GM18861 (cell line): ENCODE data around the gene MAFG.

ENCODE experiments used
- ATAC-seq: cut with Tn5 transposase; IDR thresholded peaks from one replicate; pipeline ENCODE4 v1.9.1; 2021; ENCODE audit not compliant: unreplicated experiment

MAFG gene

GRCh38 chr17:81909966-81910839 is 17.3 kb downstream of the MAFG start:
- ATAC-seq, result no peak

GRCh38 chr17:81909231-81909630 is 18.3 kb downstream of the MAFG start:
- ATAC-seq, result no peak

- no peak for ATAC-seq
These were observed 18.7 kb downstream of the MAFG start for GRCh38 chr17:81908793-81909192.

- ATAC-seq, result no peak
These were observed 20.1 kb downstream of the MAFG start for GRCh38 chr17:81907219-81908145.

DNA sequence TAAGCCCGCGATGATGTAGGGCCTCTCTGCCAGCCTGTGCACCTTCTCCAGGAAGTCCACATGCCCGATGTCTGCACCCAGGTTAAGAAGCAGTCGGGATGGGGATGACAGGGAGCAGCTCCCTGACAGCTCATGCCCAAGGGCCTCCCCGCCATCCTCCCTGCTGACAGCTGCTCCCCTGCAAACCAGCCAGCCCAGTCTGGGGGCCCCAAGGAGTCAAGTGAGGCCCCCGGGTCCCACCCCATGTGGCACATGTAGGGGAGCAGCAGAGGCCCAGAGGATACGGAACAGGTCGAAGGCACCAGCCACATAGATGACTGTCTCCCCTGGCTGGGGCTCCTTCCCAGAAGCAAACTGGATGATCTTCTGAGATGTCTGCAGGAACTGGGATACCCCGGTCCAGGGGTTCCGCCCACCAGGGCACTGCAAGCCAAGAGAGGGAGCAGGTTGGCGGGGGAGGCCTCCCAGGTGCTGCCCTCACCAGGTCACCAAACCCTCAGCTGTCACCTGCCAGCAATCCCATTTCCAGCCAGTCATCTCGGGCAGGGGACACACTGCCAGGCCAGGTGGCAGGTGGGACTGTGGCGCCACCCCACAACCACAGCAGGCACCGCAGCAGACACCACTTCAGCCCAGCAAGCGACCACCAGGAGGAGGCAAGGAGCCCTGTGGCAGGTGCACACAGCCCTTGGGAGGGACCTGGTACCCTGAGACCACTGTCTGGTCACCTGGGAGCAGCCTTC is 20.9 kb downstream of the MAFG start:
- no peak for ATAC-seq

DNA sequence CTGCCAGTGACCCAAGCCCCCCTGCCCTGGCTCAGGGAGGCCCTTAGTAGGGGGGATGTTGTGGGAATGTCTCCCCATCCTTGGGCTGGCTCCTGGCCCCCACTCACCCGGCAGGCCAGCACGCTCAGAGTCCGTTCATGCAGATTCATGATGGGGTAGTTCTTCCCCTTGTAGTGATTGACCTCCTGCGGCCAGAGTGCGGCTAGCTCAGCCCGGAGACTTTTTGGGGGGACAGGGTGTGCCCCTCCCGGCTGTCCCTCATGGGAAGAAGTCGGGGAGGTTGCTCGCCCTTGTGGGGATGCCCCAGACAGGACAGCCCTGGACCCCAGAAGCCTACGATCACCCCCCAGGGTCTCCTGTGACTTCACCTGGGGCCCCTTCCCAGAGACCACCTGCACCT is 21.5 kb downstream of the MAFG start:
- ATAC-seq, result no peak

DNA sequence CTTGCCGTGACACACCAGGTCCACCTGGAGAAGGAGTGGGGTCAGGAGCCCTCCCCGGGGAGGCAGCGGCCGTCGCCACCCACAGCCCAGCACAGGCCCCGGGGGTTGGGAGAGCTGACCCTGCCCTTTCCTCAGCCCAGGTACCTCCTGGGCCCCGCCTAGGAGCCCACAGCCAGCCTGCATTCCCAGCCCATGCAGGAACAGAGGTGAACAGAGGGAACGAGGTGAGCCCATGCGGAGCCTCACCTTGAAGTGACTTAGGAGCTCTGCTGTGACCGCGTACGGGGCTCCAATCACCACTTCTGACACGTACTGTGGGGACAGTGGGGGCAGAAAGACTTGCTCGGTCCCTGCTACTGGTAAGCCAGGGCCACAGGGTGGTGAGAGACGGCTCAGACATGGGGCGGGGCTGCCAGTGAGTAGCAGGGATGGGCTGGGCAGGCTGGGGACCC is 22.1 kb downstream of the MAFG start:
- ATAC-seq, result no peak

DNA sequence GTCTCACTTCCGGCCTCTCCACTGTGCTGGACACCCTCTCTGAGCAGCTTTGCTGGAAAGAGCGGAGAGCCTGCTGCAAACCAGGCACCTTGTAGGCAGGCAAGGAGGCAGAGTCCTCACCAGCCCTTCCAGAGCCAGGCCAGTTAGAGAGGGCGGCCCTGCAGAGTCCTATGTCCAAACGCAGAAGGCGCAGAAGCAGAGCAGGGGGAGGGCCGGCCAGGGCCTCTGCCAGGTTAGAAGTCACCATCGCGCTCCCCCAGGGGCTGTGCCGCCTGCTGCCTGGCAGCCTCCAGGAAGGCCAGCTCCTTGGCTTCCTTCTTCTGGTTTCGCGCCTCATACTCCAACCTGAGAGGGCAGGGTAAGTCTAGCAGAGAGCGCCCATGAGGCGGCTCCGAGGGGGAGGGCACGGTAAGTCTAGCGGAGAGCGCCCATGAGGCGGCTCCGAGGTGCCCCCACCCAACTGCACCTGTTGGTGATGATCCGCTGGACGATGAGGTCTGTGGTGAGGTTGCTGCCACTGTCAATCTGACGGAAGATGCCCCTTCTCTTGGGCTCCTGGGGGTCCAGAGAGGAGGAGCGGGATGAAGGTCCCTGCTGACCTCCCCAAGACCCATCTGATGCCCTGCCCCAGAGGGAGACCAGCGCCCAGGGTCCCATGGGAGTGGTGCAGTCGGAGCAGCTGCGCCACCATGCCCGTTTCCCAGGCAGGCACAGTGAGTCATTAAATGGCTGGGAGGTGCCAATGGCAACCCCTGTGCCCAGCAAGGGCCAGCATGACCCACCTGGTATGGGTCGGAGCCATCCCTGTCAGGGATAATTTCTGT is 22.7 kb downstream of the MAFG start:
- ATAC-seq, result no peak

- ATAC-seq, result no peak
These were observed 23.5 kb downstream of the MAFG start for GRCh38 chr17:81903896-81904599.

- ATAC-seq, result no peak
These were observed 24.1 kb downstream of the MAFG start for GRCh38 chr17:81903415-81903831.

DNA sequence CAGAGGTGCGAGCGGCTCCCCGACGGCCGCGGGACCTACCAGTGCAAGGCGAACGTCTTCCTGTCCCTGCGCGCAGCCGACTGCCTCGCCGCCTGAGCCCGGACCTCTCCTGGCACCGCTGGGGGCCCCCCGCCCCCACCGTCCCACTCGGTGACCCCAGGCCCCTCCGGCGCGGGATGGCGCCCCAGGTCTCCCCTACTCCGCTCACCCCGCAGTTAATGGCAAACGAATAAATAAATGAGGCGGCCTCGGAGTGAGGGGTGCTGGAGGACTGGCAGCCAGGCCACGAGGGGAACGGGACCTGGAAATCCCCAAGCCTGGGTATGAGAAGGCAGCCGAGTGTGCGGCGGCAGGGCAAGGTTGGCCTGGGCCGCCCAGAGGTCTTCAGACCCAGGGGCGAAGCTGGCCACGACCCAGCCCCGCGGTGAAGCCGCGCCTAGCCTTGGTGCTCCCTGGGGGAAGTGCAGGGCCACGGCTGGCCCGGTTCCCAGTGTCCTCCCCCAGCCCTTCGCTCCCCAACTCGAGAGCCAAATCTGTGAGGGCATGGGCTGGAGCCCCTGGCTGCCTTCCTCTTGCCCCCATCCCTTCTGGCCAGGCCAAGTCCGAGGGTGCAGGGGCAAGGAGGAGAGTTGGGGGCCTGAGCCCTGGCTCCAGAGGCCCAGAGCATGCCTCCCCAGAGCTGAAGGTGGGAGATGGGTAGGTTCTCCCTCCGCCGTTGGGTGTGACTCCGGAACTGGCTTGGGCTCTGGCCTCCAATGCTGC is 24.7 kb downstream of the MAFG start:
- ATAC-seq, result no peak

- ATAC-seq, result no peak
These were observed 25.4 kb downstream of the MAFG start, which contains the start of gene NPB for GRCh38 chr17:81902023-81902652. NPB (plus strand) TSS chr17:81902238; CDS start chr17:81902278, 40 bp downstream.

DNA sequence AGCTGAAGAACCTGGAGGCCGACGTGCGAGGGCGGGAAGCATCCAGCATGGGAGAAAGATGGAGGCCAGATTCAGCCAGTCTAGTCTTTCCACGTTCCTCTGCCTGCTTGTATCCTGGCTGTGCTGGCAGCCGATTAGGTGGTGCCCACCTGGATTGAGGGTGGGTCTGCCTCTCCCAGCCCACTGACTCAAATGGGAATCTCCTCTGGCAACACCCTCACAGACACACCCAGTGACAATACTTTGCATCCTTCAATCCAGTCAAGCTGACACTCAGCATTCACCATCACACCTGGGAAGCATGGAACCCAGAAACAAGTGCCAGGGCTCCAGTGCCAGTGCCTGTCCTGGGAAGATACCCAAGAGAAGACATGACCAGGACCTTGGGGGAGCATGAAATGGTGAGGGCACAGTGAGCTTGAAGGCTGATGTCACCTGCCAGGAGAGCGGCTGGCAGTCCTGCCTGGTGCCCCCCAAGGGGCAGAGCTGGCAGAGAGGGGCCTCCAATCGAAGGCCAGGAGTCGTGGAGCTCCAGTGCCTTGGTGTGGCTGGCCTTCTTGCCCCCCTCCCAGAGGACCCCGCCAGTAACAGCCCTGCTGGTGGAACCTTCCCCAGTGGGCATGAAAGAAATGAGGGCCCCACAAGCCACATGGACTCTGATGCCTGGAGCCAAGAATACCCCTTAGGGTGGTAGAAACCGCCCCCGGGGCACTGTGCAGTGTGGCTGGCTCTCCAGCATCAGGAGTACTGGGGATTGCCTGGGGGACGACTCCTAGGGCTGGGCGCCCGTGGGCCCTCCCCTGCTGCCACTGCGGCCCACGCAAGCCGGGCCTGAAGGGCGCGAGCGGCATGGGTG is 26.1 kb downstream of the MAFG start:
- no peak for ATAC-seq

DNA sequence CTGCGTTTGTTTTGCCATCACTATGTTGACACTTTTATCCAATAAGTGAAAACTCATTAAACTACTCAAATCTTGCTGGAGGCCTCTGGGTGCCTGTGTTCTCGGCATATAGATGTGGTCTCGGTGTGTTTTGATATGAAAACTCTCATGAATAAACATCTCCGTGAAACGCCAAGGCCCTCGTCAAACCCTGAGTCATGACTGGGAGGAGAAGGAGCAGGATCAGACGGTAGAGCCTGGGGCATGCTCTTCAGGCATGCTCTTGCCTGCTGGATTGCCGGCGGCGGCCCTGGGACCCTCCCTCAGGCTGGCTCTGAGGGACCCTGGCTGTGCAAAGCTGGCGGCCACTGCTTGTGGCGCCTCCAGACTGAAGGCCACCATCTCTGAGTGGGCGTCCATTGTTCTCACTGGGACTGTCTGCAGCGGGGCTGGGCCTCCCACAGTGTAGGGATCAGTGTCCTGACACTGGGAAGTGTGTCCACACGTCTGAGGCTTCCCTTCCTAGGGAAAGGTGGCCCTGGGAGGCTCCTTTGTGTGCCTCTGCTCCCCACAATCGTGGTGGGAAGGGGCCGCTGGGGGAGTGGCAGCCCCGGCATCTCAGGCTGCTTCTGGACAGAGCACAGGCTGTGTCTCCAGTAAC is 27.2 kb downstream of the MAFG start:
- no peak for ATAC-seq

GRCh38 chr17:81899514-81900166 is 27.9 kb downstream of the MAFG start:
- no peak for ATAC-seq

DNA sequence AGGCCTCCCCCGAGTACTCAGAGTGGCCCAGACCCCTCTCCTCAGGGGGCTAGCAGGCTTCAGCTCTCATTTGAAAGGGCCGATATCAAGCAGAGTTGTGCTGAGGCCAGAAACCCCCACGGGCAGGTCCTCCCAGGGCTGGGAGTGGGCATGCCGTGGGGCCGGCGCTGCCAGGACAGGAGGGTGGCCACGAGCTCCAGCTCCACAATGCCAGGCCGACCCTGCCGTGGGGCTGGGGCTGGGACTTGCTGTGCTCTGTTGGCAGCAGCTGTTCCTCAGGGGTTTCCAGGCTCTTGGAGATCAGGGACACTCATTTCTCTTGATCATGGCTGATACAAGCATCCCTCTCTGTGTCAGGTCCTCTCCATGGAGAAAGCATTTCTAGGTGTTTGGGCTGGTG is 28.6 kb downstream of the MAFG start:
- ATAC-seq, result no peak
